CD14-positive monocyte (primary cell): ENCODE results near the gene PDS5B. TPM values are rescaled to one million over a fixed set of nuclear protein-coding genes. Genes with fewer than 3 reads are reported as not detected.

Experiments used
- DNase-seq, 3 donors: peaks; one replicate each; pipeline ENCODE4 v3.0.0-alpha.2; 2011 to 2022
- H2AFZ ChIP-seq: 2 replicates; pipeline ENCODE4 v1.6.0; 2012; ENCODE audit warnings: mild to moderate bottlenecking, low read depth, low read length, inconsistent platforms; ENCODE audit not compliant: insufficient read depth, poor library complexity, severe bottlenecking
- H3K27ac ChIP-seq, 2 donors: 1 replicate in 1 of 2; 2 replicates in 1 of 2; pipeline ENCODE4 v1.5.1; 2012 to 2013; ENCODE audit warnings: low read length in 2 of 2, control low read depth in 1 of 2, inconsistent platforms in 1 of 2, low read depth in 1 of 2, mild to moderate bottlenecking in 1 of 2
- H3K27me3 ChIP-seq, 2 donors: one replicate each; pipeline versions ENCODE4 v1.6.0 to v1.6.1; 2011 to 2013; ENCODE audit warnings: low read length in 2 of 2; ENCODE audit not compliant: control insufficient read depth in 2 of 2, insufficient read depth in 2 of 2
- H3K36me3 ChIP-seq, 2 donors: replicated peaks in 1 of 2; 1 replicate in 1 of 2; 2 replicates in 1 of 2; pipeline versions ENCODE4 v1.5.1 to v1.6.1; 2012 to 2013; ENCODE audit warnings: low read length in 2 of 2, control low read depth in 1 of 2, inconsistent platforms in 1 of 2, mild to moderate bottlenecking in 1 of 2; ENCODE audit not compliant: insufficient read depth in 2 of 2, control insufficient read depth in 1 of 2
- H3K4me1 ChIP-seq, 2 donors: 1 replicate in 1 of 2; 2 replicates in 1 of 2; pipeline versions ENCODE4 v1.5.1 to v1.6.1; 2012 to 2013; ENCODE audit warnings: low read length in 2 of 2, control low read depth in 1 of 2, inconsistent platforms in 1 of 2, mild to moderate bottlenecking in 1 of 2, moderate library complexity in 1 of 2; ENCODE audit not compliant: insufficient read depth in 2 of 2, control insufficient read depth in 1 of 2
- H3K4me2 ChIP-seq: replicated peaks from 2 replicates; pipeline ENCODE3; 2012; ENCODE audit warnings: low read length, moderate library complexity, mild to moderate bottlenecking; ENCODE audit not compliant: poor library complexity, severe bottlenecking; ENCODE audit errors: extremely low read depth
- H3K4me3 ChIP-seq, 3 experiments: fragments of 200-600 bp in 1 of 3; sonication (generic) in 1 of 3; replicated peaks in 1 of 3; 1 replicate in 2 of 3; 2 replicates in 1 of 3; pipeline ENCODE4 v1.5.1; 2011 to 2013; ENCODE audit warnings: low read length in 3 of 3, mild to moderate bottlenecking in 3 of 3, control low read depth in 2 of 3, low read depth in 2 of 3, inconsistent platforms in 1 of 3, moderate library complexity in 1 of 3
- H3K79me2 ChIP-seq: 2 replicates; pipeline ENCODE4 v1.6.0; 2012; ENCODE audit warnings: mild to moderate bottlenecking, control low read depth, inconsistent platforms, low read length, moderate library complexity; ENCODE audit not compliant: insufficient read depth
- H3K9ac ChIP-seq: 2 replicates; pipeline ENCODE4 v1.6.0; 2017; ENCODE audit warnings: low read length, mild to moderate bottlenecking; ENCODE audit not compliant: insufficient read depth, poor library complexity, severe bottlenecking
- H3K9me3 ChIP-seq, 2 donors: replicated peaks in 1 of 2; 1 replicate in 1 of 2; 2 replicates in 1 of 2; pipeline versions ENCODE4 v1.5.1 to v1.6.1; 2012 to 2013; ENCODE audit warnings: low read length in 2 of 2, control low read depth in 1 of 2; ENCODE audit not compliant: control insufficient read depth in 1 of 2, insufficient read depth in 1 of 2
- H4K20me1 ChIP-seq: 2 replicates; pipeline ENCODE4 v1.6.0; 2012; ENCODE audit warnings: mild to moderate bottlenecking, low read length, control low read depth, moderate library complexity; ENCODE audit not compliant: insufficient read depth
- H3K27ac Mint-ChIP-seq, 7 donors: one replicate each; pipeline ENCODE4 v1.8.0; 2020; ENCODE audit warnings: mild to moderate bottlenecking in 7 of 7, mixed read lengths in 7 of 7, moderate library complexity in 6 of 7, inconsistent platforms in 2 of 7
- H3K27me3 Mint-ChIP-seq, 3 donors: one replicate each; pipeline ENCODE4 v1.8.0; 2021 to 2022; ENCODE audit warnings: low read depth in 3 of 3, mild to moderate bottlenecking in 3 of 3, mixed read lengths in 3 of 3, moderate library complexity in 3 of 3, inconsistent platforms in 1 of 3
- H3K36me3 Mint-ChIP-seq, 2 donors: one replicate each; pipeline ENCODE4 v1.8.0; 2020; ENCODE audit warnings: mixed read lengths in 2 of 2, inconsistent platforms in 1 of 2, mild to moderate bottlenecking in 1 of 2
- H3K4me1 Mint-ChIP-seq: one replicate; pipeline ENCODE4 v1.8.0; 2020; ENCODE audit warnings: mild to moderate bottlenecking, mixed read lengths
- H3K4me3 Mint-ChIP-seq, 2 donors: one replicate each; pipeline ENCODE4 v1.8.0; 2020; ENCODE audit warnings: mild to moderate bottlenecking in 2 of 2, mixed read lengths in 2 of 2, moderate library complexity in 1 of 2
- H3K9me3 Mint-ChIP-seq, 7 donors: one replicate each; pipeline ENCODE4 v1.8.0; 2020 to 2022; ENCODE audit warnings: mixed read lengths in 7 of 7, mild to moderate bottlenecking in 6 of 7, moderate library complexity in 6 of 7, inconsistent platforms in 2 of 7
- CTCF ChIP-seq: fragments of 200-600 bp; IDR thresholded peaks from one replicate; pipeline ENCODE4 v1.8.0; 2022; ENCODE audit warnings: antibody characterized with exemption, mild to moderate bottlenecking
- WGBS: methylation state at CpG from one replicate; pipeline ENCODE4 v1.1.5; 2013; ENCODE audit warnings: missing lambda C conversion rate; ENCODE audit not compliant: insufficient coverage; 5-methylcytosine and 5-hydroxymethylcytosine counted together
- intact Hi-C, 2 donors: fragments of 100-400 bp; cut with micrococcal nuclease; formaldehyde crosslinking; loops; one replicate each; pipeline versions ENCODE4 v1.15.0 to v1.15.1; 2023
- polyA plus RNA-seq, 3 donors: library from polyadenylated mRNA; depleted of rRNA in 1 of 3; unstranded in 2 of 3; stranded (reverse) in 1 of 3; fragments of 300-500 nt in 2 of 3; fragments of >200 nt in 1 of 3; fragmentation: Illumina TruSeq in 2 of 3; gene quantifications; 1 replicate in 2 of 3; 2 replicates in 1 of 3; pipeline ENCODE4 v1.2.3, GENCODE V29; 2012 to 2021

PDS5B gene
- polyA plus RNA-seq, 3 donors = 9.0 to 33.0 (median 21.0) TPM

DNA sequence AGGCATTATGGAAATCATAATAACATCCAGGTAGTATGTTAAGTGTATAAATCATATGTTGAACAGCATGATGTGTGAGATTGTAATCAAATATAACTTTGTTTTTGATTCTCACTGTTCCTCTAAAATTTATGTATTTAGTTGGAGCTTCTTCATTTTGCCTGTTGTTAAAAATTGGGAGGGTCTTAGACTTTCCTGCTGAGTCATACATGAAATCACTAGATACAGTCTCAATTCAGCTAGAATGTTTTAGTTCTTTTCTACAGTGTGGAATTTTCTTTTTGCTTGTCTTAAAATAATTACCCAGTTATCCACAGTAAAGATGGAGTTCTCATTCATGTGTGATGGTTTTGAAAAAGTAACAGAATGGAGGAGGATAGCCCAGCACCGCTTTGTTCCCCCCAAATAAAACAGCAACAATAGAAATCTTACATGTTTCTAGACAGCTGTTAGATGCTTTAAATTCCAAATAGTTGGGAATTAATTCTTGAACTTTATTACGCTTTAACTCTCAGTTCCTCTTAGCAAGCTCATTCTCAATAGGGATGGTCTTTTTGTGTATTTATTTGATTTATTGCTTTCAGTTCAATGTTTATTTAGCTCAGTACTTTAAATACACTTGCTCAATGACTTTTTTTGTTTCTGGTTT lies 109.5 kb downstream of the PDS5B start:
- no peaks in the 10 kb centered on the region for H3K4me1 ChIP-seq
- no peak for DNase-seq
- intact Hi-C loops = no loop called here
- H3K79me2 ChIP-seq = no peaks in the 10 kb centered on the region
- no peak overlapping the region for H3K27ac ChIP-seq
- H3K36me3 Mint-ChIP-seq = peaks cover 39 to 44% of the 10 kb centered on the region in 2 donors
- peaks cover 43 to 56% of the 10 kb centered on the region in 2 donors for H3K36me3 ChIP-seq
- no peak for TF ChIP-seq CTCF
- no peaks in the 10 kb centered on the region for H3K9me3 Mint-ChIP-seq
- H3K27me3 ChIP-seq = no peaks in the 10 kb centered on the region
- WGBS = no CpG with 5 or more reads among the region's 2 CpGs
- no peak overlapping the region for H3K4me2 ChIP-seq
- H3K27ac Mint-ChIP-seq = peak overlapping the region in 1 of 7 donors; percentile 10
- no peak overlapping the region for H3K4me3 ChIP-seq
- H3K9ac ChIP-seq = no peak overlapping the region
- no peaks in the 10 kb centered on the region for H3K27me3 Mint-ChIP-seq
- H3K4me3 Mint-ChIP-seq = no peak overlapping the region
- no peaks in the 10 kb centered on the region for H3K9me3 ChIP-seq
- no peak overlapping the region for H2AFZ ChIP-seq
- H3K4me1 Mint-ChIP-seq = peaks cover 3% of the 10 kb centered on the region
- H4K20me1 ChIP-seq = no peaks in the 10 kb centered on the region

- no peak for DNase-seq
- TF ChIP-seq CTCF = no peak
- Histone ChIP-seq H3K9me3 (peaks cover 0 to 6% of the 10 kb centered on the region in 2 donors), H3K4me3 (no peak overlapping the region), H3K27ac (no peak overlapping the region), H3K27me3 (no peaks in the 10 kb centered on the region), H2AFZ (no peak overlapping the region), H3K36me3 (peaks cover 53 to 86% of the 10 kb centered on the region in 2 donors), H4K20me1 (no peaks in the 10 kb centered on the region), H3K79me2 (no peaks in the 10 kb centered on the region), H3K4me2 (no peak overlapping the region), H3K9ac (no peak overlapping the region), H3K4me1 (no peaks in the 10 kb centered on the region)
- intact Hi-C loops = no loop called here
- WGBS = 57% methylated on average over 1 of the region's 4 CpGs
- Mint-ChIP-seq H3K27me3 (no peaks in the 10 kb centered on the region), H3K4me3 (no peak overlapping the region), H3K9me3 (peaks cover 0 to 9% (median 2%) of the 10 kb centered on the region in 7 donors), H3K4me1 (no peaks in the 10 kb centered on the region), H3K27ac (peak overlapping the region in 2 of 7 donors; percentile 18 to 45), H3K36me3 (peaks cover 65 to 75% of the 10 kb centered on the region in 2 donors)
Measured at GRCh38 chr13:32707471-32707870, 121.2 kb downstream of the PDS5B start.
